Medulla oblongata (tissue), 1 donor: Measurements from ENCODE around the gene PARG.
"Not testable (repeated sequence)": the region's sequence is repeated elsewhere in the genome, so short reads cannot be mapped to it uniquely, and the experiment has no call there.

Experiments used
- DNase-seq: peaks from one replicate; pipeline ENCODE4 v3.0.0-alpha.2; 2015; ENCODE audit errors: extremely low spot score

Gene PARG

GRCh38 chr10:49903829-49904228 lies 38.0 kb downstream of the PARG start:
- not testable (repeated sequence) for DNase-seq

- DNase-seq = not testable (repeated sequence)
These were observed 41.4 kb downstream of the PARG start for GRCh38 chr10:49900406-49900805.

- not testable (repeated sequence) for DNase-seq
These were observed 41.8 kb downstream of the PARG start for GRCh38 chr10:49899999-49900398.

GRCh38 chr10:49890025-49890424 lies 51.8 kb downstream of the PARG start:
- DNase-seq = not testable (repeated sequence)

- not testable (repeated sequence) for DNase-seq
These were observed 57.0 kb downstream of the PARG start for GRCh38 chr10:49884739-49885331.

- DNase-seq = not testable (repeated sequence)
These were observed 58.0 kb downstream of the PARG start for GRCh38 chr10:49883852-49884251.

GRCh38 chr10:49882327-49882726 lies 59.5 kb downstream of the PARG start:
- DNase-seq = not testable (repeated sequence)

- DNase-seq = not testable (repeated sequence)
These were observed 69.1 kb downstream of the PARG start for GRCh38 chr10:49872740-49873139.

- not testable (repeated sequence) for DNase-seq
These were observed 70.4 kb downstream of the PARG start for GRCh38 chr10:49871462-49871861.

- not testable (repeated sequence) for DNase-seq
These were observed 81.9 kb downstream of the PARG start for GRCh38 chr10:49859933-49860332.

- not testable (repeated sequence) for DNase-seq
These were observed 83.0 kb downstream of the PARG start for GRCh38 chr10:49858697-49859382.

- not testable (repeated sequence) for DNase-seq
These were observed 92.3 kb downstream of the PARG start for GRCh38 chr10:49849520-49849919.

- no peak for DNase-seq
These were observed 96.8 kb downstream of the PARG start for GRCh38 chr10:49844775-49845595.

GRCh38 chr10:49842333-49842628 lies 99.5 kb downstream of the PARG start:
- not testable (repeated sequence) for DNase-seq

- no peak for DNase-seq
These were observed 100.1 kb downstream of the PARG start for GRCh38 chr10:49841615-49842332.

GRCh38 chr10:49837685-49838084 lies 104.1 kb downstream of the PARG start:
- no peak for DNase-seq

GRCh38 chr10:49837051-49837478 lies 104.8 kb downstream of the PARG start:
- DNase-seq = no peak

- DNase-seq = no peak
These were observed 106.9 kb downstream of the PARG start for GRCh38 chr10:49834976-49835375.

GRCh38 chr10:49834201-49834600 lies 107.6 kb downstream of the PARG start:
- no peak for DNase-seq

GRCh38 chr10:49833168-49833567 lies 108.7 kb downstream of the PARG start:
- DNase-seq = no peak

- no peak for DNase-seq
These were observed 110.3 kb downstream of the PARG start for GRCh38 chr10:49831352-49832035.
